NOMO-1 (cell line): Measurements from ENCODE around the gene CADM2.
"Not testable (repeated sequence)": the region's sequence is repeated elsewhere in the genome, so short reads cannot be mapped to it uniquely, and the experiment has no call there.

ENCODE experiments used
- DNase-seq, 2 experiments: peaks; one replicate each; lab custom pipeline; 2025; ENCODE audit not compliant: unreplicated experiment in 2 of 2; lab: John Stamatoyannopoulos, UW

Gene CADM2

GRCh38 chr3:85433319-85433718 lies 474.5 kb downstream of the CADM2 start:
- DNase-seq, result no peak

GRCh38 chr3:85455561-85456200 lies 496.9 kb downstream of the CADM2 start:
- no peak for DNase-seq

GRCh38 chr3:85474241-85474640 lies 515.5 kb downstream of the CADM2 start:
- DNase-seq, result no peak

GRCh38 chr3:85475346-85475745 lies 516.6 kb downstream of the CADM2 start:
- DNase-seq, result no peak

GRCh38 chr3:85476891-85477495 lies 518.2 kb downstream of the CADM2 start:
- DNase-seq, result no peak

GRCh38 chr3:85481411-85482212 lies 522.8 kb downstream of the CADM2 start:
- DNase-seq, result no peak

- no peak for DNase-seq
Observed at GRCh38 chr3:85482213-85482490, 523.4 kb downstream of the CADM2 start.

- no peak for DNase-seq
Observed at GRCh38 chr3:85483986-85484385, 525.2 kb downstream of the CADM2 start.

- DNase-seq, result no peak
Observed at GRCh38 chr3:85487375-85487774, 528.6 kb downstream of the CADM2 start.

- DNase-seq, result no peak
Observed at GRCh38 chr3:85495602-85496001, 536.8 kb downstream of the CADM2 start.

- DNase-seq, result no peak
Observed at GRCh38 chr3:85498177-85498576, 539.4 kb downstream of the CADM2 start.

- DNase-seq, result no peak
Observed at GRCh38 chr3:85502148-85502875, 543.5 kb downstream of the CADM2 start.

- DNase-seq, result not testable (repeated sequence)
Observed at GRCh38 chr3:85504129-85504784, 545.5 kb downstream of the CADM2 start.

- DNase-seq, result not testable (repeated sequence)
Observed at GRCh38 chr3:85504785-85505511, 546.2 kb downstream of the CADM2 start.

- not testable (repeated sequence) for DNase-seq
Observed at GRCh38 chr3:85507052-85507451, 548.3 kb downstream of the CADM2 start.

- no peak for DNase-seq
Observed at GRCh38 chr3:85508659-85509058, 549.9 kb downstream of the CADM2 start.

- no peak for DNase-seq
Observed at GRCh38 chr3:85516146-85516545, 557.4 kb downstream of the CADM2 start.

- DNase-seq, result no peak
Observed at GRCh38 chr3:85524104-85524503, 565.3 kb downstream of the CADM2 start.

- DNase-seq, result no peak
Observed at GRCh38 chr3:85525264-85525663, 566.5 kb downstream of the CADM2 start.

GRCh38 chr3:85533586-85533985 lies 574.8 kb downstream of the CADM2 start:
- no peak for DNase-seq
